Measurements from ENCODE around the gene PLA2G4F.
A peak's percentile ranks its signal among the peaks of the same experiment; 100 is the strongest.

PLA2G4F gene

GRCh38 chr15:42175671-42176070 lies 19.2 kb upstream of the PLA2G4F start:
- no CpG with 5 or more reads among the region's 5 CpGs for WGBS (ENCODE audit: extremely low coverage, insufficient coverage, insufficient read length)
- H4K8ac ChIP-seq (ENCODE audit: low read depth, low read length) = no peak overlapping the region
- peaks cover 20 to 39% of the 10 kb centered on the region in 2 experiments for H3K36me3 ChIP-seq (ENCODE audit: control insufficient read depth in 1 of 2, insufficient read depth in 2 of 2, low read length in 2 of 2)

GRCh38 chr15:42172475-42172874 lies 16.0 kb upstream of the PLA2G4F start:
- Histone ChIP-seq H3K27me3 (ENCODE audit: insufficient read depth, low read length) (no peaks in the 10 kb centered on the region), H3K9me3 (ENCODE audit: insufficient read depth, low read depth, low read length) (no peaks in the 10 kb centered on the region), H3K14ac (ENCODE audit: low read length) (no peak overlapping the region), H4K8ac (ENCODE audit: low read depth, low read length) (no peak overlapping the region), H3K27ac (ENCODE audit: low read depth, low read length) (no peak overlapping the region), H4K91ac (ENCODE audit: low read depth, low read length) (no peak overlapping the region), H3K18ac (ENCODE audit: low read length) (no peak overlapping the region), H2BK12ac (ENCODE audit: low read length) (no peak overlapping the region), H3K4me3 (ENCODE audit: low read depth, low read length) (no peak overlapping the region), H3K4ac (ENCODE audit: low read depth, low read length) (no peak overlapping the region), H3K4me2 (ENCODE audit: low read length) (no peak overlapping the region), H4K12ac (ENCODE audit: low read depth, low read length) (no peak overlapping the region), H2BK120ac (ENCODE audit: insufficient read depth, low read length, poor library complexity) (no peak overlapping the region), H3K23ac (ENCODE audit: low read length) (no peak overlapping the region), H2AK5ac (ENCODE audit: low read length) (no peak overlapping the region), H3K4me1 (ENCODE audit: control insufficient read depth in 1 of 2, insufficient read depth in 2 of 2, low read length in 2 of 2) (no peaks in the 10 kb centered on the region), H3K79me2 (ENCODE audit: control insufficient read depth, insufficient read depth, low read length, poor library complexity) (no peaks in the 10 kb centered on the region), H2BK5ac (ENCODE audit: low read depth, low read length, poor library complexity) (no peak overlapping the region), H3K79me1 (ENCODE audit: low read length) (no peaks in the 10 kb centered on the region), H2AFZ (ENCODE audit: insufficient read depth, low read length, poor library complexity) (no peak overlapping the region), H3K9ac (ENCODE audit: low read length) (peak overlapping the region; percentile 37), H3K36me3 (ENCODE audit: control insufficient read depth in 1 of 2, insufficient read depth in 2 of 2, low read length in 2 of 2) (peaks cover 24 to 42% of the 10 kb centered on the region in 2 experiments)
- no CpG with 5 or more reads among the region's 5 CpGs for WGBS (ENCODE audit: extremely low coverage, insufficient coverage, insufficient read length)
- no peak for DNase-seq

More at GRCh38 chr15:42175671-42176070, 19.2 kb upstream of the PLA2G4F start:
- Histone ChIP-seq H4K91ac (ENCODE audit: low read depth, low read length) (no peak overlapping the region), H3K4me3 (ENCODE audit: low read depth, low read length) (no peak overlapping the region), H4K12ac (ENCODE audit: low read depth, low read length) (no peak overlapping the region), H3K18ac (ENCODE audit: low read length) (no peak overlapping the region), H3K14ac (ENCODE audit: low read length) (no peak overlapping the region), H3K9ac (ENCODE audit: low read length) (no peak overlapping the region), H2BK5ac (ENCODE audit: low read depth, low read length, poor library complexity) (no peak overlapping the region), H2AK5ac (ENCODE audit: low read length) (no peak overlapping the region), H3K4me1 (ENCODE audit: control insufficient read depth in 1 of 2, insufficient read depth in 2 of 2, low read length in 2 of 2) (no peaks in the 10 kb centered on the region), H3K9me3 (ENCODE audit: insufficient read depth, low read depth, low read length) (no peaks in the 10 kb centered on the region), H3K79me1 (ENCODE audit: low read length) (no peaks in the 10 kb centered on the region), H2BK12ac (ENCODE audit: low read length) (no peak overlapping the region), H3K23ac (ENCODE audit: low read length) (no peak overlapping the region), H3K27me3 (ENCODE audit: insufficient read depth, low read length) (no peaks in the 10 kb centered on the region), H2AFZ (ENCODE audit: insufficient read depth, low read length, poor library complexity) (no peak overlapping the region), H3K27ac (ENCODE audit: low read depth, low read length) (no peak overlapping the region), H3K4me2 (ENCODE audit: low read length) (no peak overlapping the region), H2BK120ac (ENCODE audit: insufficient read depth, low read length, poor library complexity) (no peak overlapping the region), H3K79me2 (ENCODE audit: control insufficient read depth, insufficient read depth, low read length, poor library complexity) (no peaks in the 10 kb centered on the region), H3K4ac (ENCODE audit: low read depth, low read length) (no peak overlapping the region)
- DNase-seq = no peak

GRCh38 chr15:42171795-42172194 lies 15.4 kb upstream of the PLA2G4F start:
- no peaks in the 10 kb centered on the region for H3K79me2 ChIP-seq (ENCODE audit: control insufficient read depth, insufficient read depth, low read length, poor library complexity)
- no peak overlapping the region for H2BK120ac ChIP-seq (ENCODE audit: insufficient read depth, low read length, poor library complexity)
- no peak overlapping the region for H3K4me2 ChIP-seq (ENCODE audit: low read length)
- no peaks in the 10 kb centered on the region for H3K27me3 ChIP-seq (ENCODE audit: insufficient read depth, low read length)
- H3K79me1 ChIP-seq (ENCODE audit: low read length) = no peaks in the 10 kb centered on the region
- no peak overlapping the region for H2BK12ac ChIP-seq (ENCODE audit: low read length)
- no peak overlapping the region for H2AFZ ChIP-seq (ENCODE audit: insufficient read depth, low read length, poor library complexity)
- H4K12ac ChIP-seq (ENCODE audit: low read depth, low read length) = no peak overlapping the region
- peaks cover 28 to 49% of the 10 kb centered on the region in 2 experiments for H3K36me3 ChIP-seq (ENCODE audit: control insufficient read depth in 1 of 2, insufficient read depth in 2 of 2, low read length in 2 of 2)
- H3K9ac ChIP-seq (ENCODE audit: low read length) = no peak overlapping the region
- no peak overlapping the region for H3K14ac ChIP-seq (ENCODE audit: low read length)
- no peak overlapping the region for H3K4ac ChIP-seq (ENCODE audit: low read depth, low read length)
- H2AK5ac ChIP-seq (ENCODE audit: low read length) = no peak overlapping the region
- no CpG with 5 or more reads among the region's 1 CpG for WGBS (ENCODE audit: extremely low coverage, insufficient coverage, insufficient read length)
- H4K91ac ChIP-seq (ENCODE audit: low read depth, low read length) = no peak overlapping the region
- H3K4me1 ChIP-seq (ENCODE audit: control insufficient read depth in 1 of 2, insufficient read depth in 2 of 2, low read length in 2 of 2) = no peaks in the 10 kb centered on the region
- no peak for DNase-seq
- no peak overlapping the region for H3K23ac ChIP-seq (ENCODE audit: low read length)
- H2BK5ac ChIP-seq (ENCODE audit: low read depth, low read length, poor library complexity) = no peak overlapping the region
- H3K9me3 ChIP-seq (ENCODE audit: insufficient read depth, low read depth, low read length) = no peaks in the 10 kb centered on the region
- no peak overlapping the region for H4K8ac ChIP-seq (ENCODE audit: low read depth, low read length)
- H3K18ac ChIP-seq (ENCODE audit: low read length) = no peak overlapping the region
- no peak overlapping the region for H3K27ac ChIP-seq (ENCODE audit: low read depth, low read length)
- H3K4me3 ChIP-seq (ENCODE audit: low read depth, low read length) = no peak overlapping the region

GRCh38 chr15:42171122-42171521 lies 14.7 kb upstream of the PLA2G4F start:
- Histone ChIP-seq H2BK5ac (ENCODE audit: low read depth, low read length, poor library complexity) (no peak overlapping the region), H3K4me3 (ENCODE audit: low read depth, low read length) (no peak overlapping the region), H3K23ac (ENCODE audit: low read length) (no peak overlapping the region), H3K4me2 (ENCODE audit: low read length) (no peak overlapping the region), H3K9ac (ENCODE audit: low read length) (no peak overlapping the region), H3K27me3 (ENCODE audit: insufficient read depth, low read length) (no peaks in the 10 kb centered on the region), H3K4ac (ENCODE audit: low read depth, low read length) (no peak overlapping the region), H4K8ac (ENCODE audit: low read depth, low read length) (no peak overlapping the region), H2BK120ac (ENCODE audit: insufficient read depth, low read length, poor library complexity) (no peak overlapping the region), H3K27ac (ENCODE audit: low read depth, low read length) (no peak overlapping the region), H3K18ac (ENCODE audit: low read length) (no peak overlapping the region), H4K91ac (ENCODE audit: low read depth, low read length) (no peak overlapping the region), H4K12ac (ENCODE audit: low read depth, low read length) (no peak overlapping the region), H3K14ac (ENCODE audit: low read length) (no peak overlapping the region), H3K79me2 (ENCODE audit: control insufficient read depth, insufficient read depth, low read length, poor library complexity) (no peaks in the 10 kb centered on the region), H2BK12ac (ENCODE audit: low read length) (no peak overlapping the region), H2AK5ac (ENCODE audit: low read length) (no peak overlapping the region), H3K4me1 (ENCODE audit: control insufficient read depth in 1 of 2, insufficient read depth in 2 of 2, low read length in 2 of 2) (no peaks in the 10 kb centered on the region), H3K36me3 (ENCODE audit: control insufficient read depth in 1 of 2, insufficient read depth in 2 of 2, low read length in 2 of 2) (peaks cover 35 to 55% of the 10 kb centered on the region in 2 experiments), H3K9me3 (ENCODE audit: insufficient read depth, low read depth, low read length) (no peaks in the 10 kb centered on the region), H3K79me1 (ENCODE audit: low read length) (no peaks in the 10 kb centered on the region), H2AFZ (ENCODE audit: insufficient read depth, low read length, poor library complexity) (no peak overlapping the region)
- WGBS (ENCODE audit: extremely low coverage, insufficient coverage, insufficient read length) = no CpG with 5 or more reads among the region's 1 CpG
- no peak for DNase-seq
